ENCODE measurements around the gene SPATA46.

DNA sequence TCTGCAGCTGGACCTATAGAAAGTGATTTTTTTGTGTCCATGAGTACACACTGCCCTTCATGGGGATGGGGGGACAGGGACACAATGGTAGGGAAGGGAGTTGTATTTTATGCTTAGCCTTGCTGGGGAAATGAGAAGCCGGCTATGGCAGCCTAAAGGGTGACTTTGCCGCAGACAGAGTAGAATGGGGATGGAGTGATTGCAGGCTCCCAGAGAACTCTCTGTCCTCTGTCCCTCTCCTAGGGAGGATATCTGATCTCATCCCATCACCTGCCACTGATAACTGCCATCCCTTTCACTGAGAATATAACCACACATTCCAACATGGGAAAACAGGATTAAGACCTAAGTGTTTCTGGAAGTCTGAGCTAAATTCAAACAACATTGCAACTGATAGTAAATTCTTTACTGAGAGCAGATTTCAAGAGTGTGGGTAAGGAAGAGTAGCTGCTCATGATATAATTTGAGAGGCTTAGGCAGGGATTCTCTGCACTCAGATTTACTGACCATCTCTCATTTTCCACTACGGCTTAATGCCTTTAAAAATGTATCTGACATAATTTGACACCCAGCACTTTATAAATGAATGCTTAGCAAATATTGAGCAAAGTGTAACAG is 21.4 kb upstream of the SPATA46 start:
- TF ChIP-seq, protein P1, sequence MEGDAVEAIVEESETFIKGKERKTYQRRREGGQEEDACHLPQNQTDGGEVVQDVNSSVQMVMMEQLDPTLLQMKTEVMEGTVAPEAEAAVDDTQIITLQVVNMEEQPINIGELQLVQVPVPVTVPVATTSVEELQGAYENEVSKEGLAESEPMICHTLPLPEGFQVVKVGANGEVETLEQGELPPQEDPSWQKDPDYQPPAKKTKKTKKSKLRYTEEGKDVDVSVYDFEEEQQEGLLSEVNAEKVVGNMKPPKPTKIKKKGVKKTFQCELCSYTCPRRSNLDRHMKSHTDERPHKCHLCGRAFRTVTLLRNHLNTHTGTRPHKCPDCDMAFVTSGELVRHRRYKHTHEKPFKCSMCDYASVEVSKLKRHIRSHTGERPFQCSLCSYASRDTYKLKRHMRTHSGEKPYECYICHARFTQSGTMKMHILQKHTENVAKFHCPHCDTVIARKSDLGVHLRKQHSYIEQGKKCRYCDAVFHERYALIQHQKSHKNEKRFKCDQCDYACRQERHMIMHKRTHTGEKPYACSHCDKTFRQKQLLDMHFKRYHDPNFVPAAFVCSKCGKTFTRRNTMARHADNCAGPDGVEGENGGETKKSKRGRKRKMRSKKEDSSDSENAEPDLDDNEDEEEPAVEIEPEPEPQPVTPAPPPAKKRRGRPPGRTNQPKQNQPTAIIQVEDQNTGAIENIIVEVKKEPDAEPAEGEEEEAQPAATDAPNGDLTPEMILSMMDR (IDR thresholded peaks at IDR 0.05; ENCODE audit: low read length), result no peak
- TF ChIP-seq EZH2 (optimal IDR thresholded peaks at IDR 0.05; ENCODE audit: low read depth, low read length), result no peak
- no peak for TF ChIP-seq EZH2phosphoT487 (IDR thresholded peaks at IDR 0.05; ENCODE audit: low read length)

All from MM.1S (cell line).